Heart left ventricle (tissue), 16 donors: Measurements from ENCODE around the gene ALDOA. TPM values are rescaled to one million over a fixed set of nuclear protein-coding genes. Genes with fewer than 3 reads are reported as not detected.
A peak's percentile ranks its signal among the peaks of the same experiment; 100 is the strongest.

ENCODE experiments used
- ATAC-seq, 4 donors: fragments of 200-7000 bp; cut with Tn5 transposase; one replicate each; pipeline ENCODE4 v1.9.1; 2020 to 2022; ENCODE audit warnings: moderate library complexity in 4 of 4, mild to moderate bottlenecking in 3 of 4, moderate number of reproducible peaks in 1 of 4
- DNase-seq, 5 donors: peaks; one replicate each; pipeline ENCODE4 v3.0.0-alpha.2; 2020
- H3K27ac ChIP-seq, 12 donors: fragments of 200-600 bp; sonication (generic) in 4 of 12; one replicate each; pipeline versions ENCODE4 v1.5.0 to v1.8.0; 2016 to 2022; ENCODE audit warnings: mild to moderate bottlenecking in 2 of 12
- H3K27me3 ChIP-seq, 9 donors: fragments of 200-600 bp; sonication (generic) in 2 of 9; one replicate each; pipeline versions ENCODE4 v1.5.1 to v1.8.0; 2016 to 2022; ENCODE audit warnings: mild to moderate bottlenecking in 3 of 9
- H3K36me3 ChIP-seq, 9 donors: fragments of 200-600 bp; sonication (generic) in 2 of 9; one replicate each; pipeline versions ENCODE4 v1.5.0 to v1.8.0; 2018 to 2022; ENCODE audit warnings: mild to moderate bottlenecking in 2 of 9
- H3K4me1 ChIP-seq, 12 donors: fragments of 200-600 bp; sonication (generic) in 4 of 12; one replicate each; pipeline versions ENCODE4 v1.5.0 to v1.8.0; 2016 to 2022; ENCODE audit warnings: mild to moderate bottlenecking in 3 of 12
- H3K4me3 ChIP-seq, 12 donors: fragments of 200-600 bp; sonication (generic) in 4 of 12; one replicate each; pipeline versions ENCODE4 v1.5.0 to v1.8.0; 2017 to 2022; ENCODE audit warnings: mild to moderate bottlenecking in 9 of 12, moderate library complexity in 4 of 12
- H3K9me3 ChIP-seq, 12 donors: fragments of 200-600 bp; sonication (generic) in 4 of 12; one replicate each; pipeline versions ENCODE4 v1.5.0 to v1.8.0; 2016 to 2022; ENCODE audit warnings: mild to moderate bottlenecking in 1 of 12
- CTCF ChIP-seq, 12 donors: fragments of 200-600 bp; sonication (generic) in 4 of 12; IDR thresholded peaks; one replicate each; pipeline versions ENCODE4 v1.5.0 to v1.8.0; 2018 to 2022; ENCODE audit warnings: antibody characterized with exemption in 12 of 12, mild to moderate bottlenecking in 5 of 12
- POLR2A ChIP-seq, 2 donors: fragments of 450-650 bp; IDR thresholded peaks; one replicate each; pipeline ENCODE4 v1.6.1; 2017; ENCODE audit warnings: antibody characterized with exemption in 2 of 2, mild to moderate bottlenecking in 2 of 2, moderate library complexity in 2 of 2
- WGBS, 4 donors: extraction: QIAGEN DNeasy Blood & Tissue Kit in 2 of 4; methylation state at CpG; one replicate each; pipeline versions ENCODE4 v1.1.5 to v1.1.7; 2013 to 2018; 5-methylcytosine and 5-hydroxymethylcytosine counted together
- intact Hi-C, 10 donors: fragments of 100-400 bp; cut with DNase I; formaldehyde crosslinking; loops; one replicate each; pipeline versions ENCODE4 v1.11.1 to v1.14.2; 2022
- polyA plus RNA-seq, 2 donors: library from polyadenylated mRNA; stranded (reverse); fragments of 200-250 nt; gene quantifications; one replicate each; pipeline ENCODE4 v1.2.3, GENCODE V29; 2013
- total RNA-seq, 9 donors: library from RNA; depleted of rRNA in 2 of 9; stranded (reverse); fragments of >200 nt in 2 of 9; fragmentation: NEBNext Ultra II Directional in 3 of 9; extraction: Animal tissue kit (Norgen Biotek cat#: 25700) in 3 of 9; gene quantifications; one replicate each; pipeline versions ENCODE4 v1.1.0 to v1.2.4, GENCODE V29; 2016 to 2023
- donor health status: ischemic (EF 13 %, LVEDD 7.1; RV severe dilation, severe dysfunction).
- donor health status: healthy with polysubstance abuse.
- donor health status: DM: no; HTN: yes; CAD: no.
- donor health status: DM: no; HTN: no; CAD: no.
- donor health status: ischemic (EF 25% LVEDD 6.9; RV normal size, moderate dysfunction).
- donor health status: ischemic (EF 25% LVEDD 5.7; RV mildly dilated, moderate dysfunction).
- donor health status: healthy.
- donor health status: DM: yes; HTN: yes; CAD: no.
- donor health status: ischemic (EF 35%, LVEDD 5.7; RV mildly dilated, moderate dysfunction).
- donor health status: nonischemic (EF 11% LVEDD 7.7; RV severe dilation, severe dysfunction).
- donor health status: DM: yes; HTN: yes; CAD: no.
- donor health status: PGD.
- donor health status: ischemic (EF 29% LVEDD 5.4; RV normal size, mild dysfunction).
- donor health status: nonischemic (EF 23%, LVEDD 6.1; RV moderate dilation, normal function).

ALDOA gene
- total and polyA plus RNA-seq, 11 donors, result 2,585 to 5,076 (median 3,542) TPM

DNA sequence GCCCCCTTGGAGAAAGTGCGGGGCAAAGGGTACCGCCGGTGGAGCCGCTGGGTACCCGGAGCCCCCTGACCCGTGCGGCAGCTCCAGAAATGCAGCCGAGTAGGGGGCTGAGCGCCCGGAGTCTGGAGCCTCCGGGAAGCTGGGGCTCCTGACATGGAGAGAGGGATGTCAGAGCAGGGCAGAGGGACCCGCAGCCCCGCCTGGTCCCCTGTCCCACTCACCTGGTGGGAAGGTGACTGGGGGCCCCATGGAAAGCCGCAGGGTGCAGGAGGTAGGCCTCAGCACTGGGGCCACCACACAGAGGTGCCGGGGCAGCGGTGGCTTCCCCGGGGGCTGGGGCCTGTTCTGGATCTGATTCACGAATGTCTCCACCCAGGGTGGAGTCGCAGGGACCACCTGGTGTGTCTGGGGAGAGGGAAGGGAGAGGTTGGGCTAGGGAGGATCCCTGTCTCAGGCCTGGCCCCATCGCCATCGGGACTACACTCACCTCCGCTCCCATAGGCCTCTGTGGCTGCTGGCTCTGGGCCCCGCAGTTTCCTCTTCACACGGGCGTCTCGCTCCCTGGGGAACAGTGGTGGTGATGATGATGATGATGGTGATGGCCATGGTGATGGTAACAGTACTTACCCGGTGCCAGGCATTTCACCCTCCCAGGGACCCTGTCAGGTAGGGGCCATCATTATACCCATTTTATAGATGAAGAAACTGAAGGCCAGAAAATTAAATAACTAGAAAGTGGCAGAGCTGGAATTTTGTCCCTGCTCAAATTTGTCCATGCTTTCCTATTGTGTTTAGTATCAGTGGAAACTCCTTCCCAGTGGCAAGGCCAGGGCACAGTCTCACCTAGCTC lies 21.0 kb downstream of the ALDOA start:
- Histone ChIP-seq H3K27me3 (no peaks in the 10 kb centered on the region), H3K4me3 (no peak overlapping the region), H3K36me3 (peaks cover 0 to 43% (median 41%) of the 10 kb centered on the region in 9 donors), H3K4me1 (peaks cover 0 to 44% (median 9%) of the 10 kb centered on the region in 12 donors), H3K9me3 (no peaks in the 10 kb centered on the region), H3K27ac (peak overlapping the region in 1 of 12 donors; percentile 58)
- peak in 2 of 5 donors; percentile 21 to 60 for DNase-seq
- no peak for TF ChIP-seq CTCF (IDR thresholded peaks at IDR 0.05)
- TF ChIP-seq POLR2A (IDR thresholded peaks at IDR 0.05), result no peak
- intact Hi-C loops, result loop anchor here in 1 of 10 donors (5.0 kb wide), 1 partner anchor 321 kb away; the partner anchor contains the start of gene ZNF771
- WGBS, 4 donors, result 77 to 82% (median 79%) methylated on average over 18 to 27 of the region's 27 CpGs
- ATAC-seq, result no peak

- H3K27ac ChIP-seq, result peak overlapping the region in 1 of 12 donors; percentile 58
- whole genome bisulfite sequencing, 4 donors, result 86 to 94% (median 88%) methylated on average over 11 of the region's 11 CpGs
- ATAC-seq, result no peak
- no peaks in the 10 kb centered on the region for H3K27me3 ChIP-seq
- H3K4me3 ChIP-seq, result no peak overlapping the region
- TF ChIP-seq CTCF (IDR thresholded peaks at IDR 0.05) (no peak), POLR2A (IDR thresholded peaks at IDR 0.05) (no peak)
- no peaks in the 10 kb centered on the region for H3K9me3 ChIP-seq
- DNase-seq, result peak in 1 of 5 donors; percentile 43
- H3K36me3 ChIP-seq, result peaks cover 0 to 35% (median 33%) of the 10 kb centered on the region in 9 donors
- peaks cover 0 to 49% (median 14%) of the 10 kb centered on the region in 12 donors for H3K4me1 ChIP-seq
- intact Hi-C loops, result loop anchor here in 1 of 10 donors (5.0 kb wide), 1 partner anchor 320 kb away; the partner anchor contains the start of gene ZNF771
Observed at GRCh38 chr16:30087181-30087898, 21.8 kb downstream of the ALDOA start.

- TF ChIP-seq POLR2A (IDR thresholded peaks at IDR 0.05) (no peak), CTCF (IDR thresholded peaks at IDR 0.05) (no peak)
- peaks cover 0 to 59% (median 24%) of the 10 kb centered on the region in 12 donors for H3K4me1 ChIP-seq
- H3K4me3 ChIP-seq, result no peak overlapping the region
- no peaks in the 10 kb centered on the region for H3K27me3 ChIP-seq
- ATAC-seq (no peak), DNase-seq (peak in 1 of 5 donors; percentile 25)
- peaks cover 0 to 32% (median 25%) of the 10 kb centered on the region in 9 donors for H3K36me3 ChIP-seq
- intact Hi-C loops, result loop anchor here in 1 of 10 donors (5.0 kb wide), 1 partner anchor 319 kb away; the partner anchor contains the start of gene ZNF771
- H3K9me3 ChIP-seq, result no peaks in the 10 kb centered on the region
- 80% methylated on average over 10 of the region's 10 CpGs for WGBS, 4 donors
- no peak overlapping the region for H3K27ac ChIP-seq
Observed at GRCh38 chr16:30088237-30088831, 22.8 kb downstream of the ALDOA start.
